ENCODE results near the gene DOCK3. TPM values are rescaled to one million over a fixed set of nuclear protein-coding genes. Genes with fewer than 3 reads are reported as not detected.

The DOCK3 gene
- total and polyA plus RNA-seq, 2 of the 4 experiments (the other 2 are of a cell fraction), result under 0.01 to 0.12 TPM

DNA sequence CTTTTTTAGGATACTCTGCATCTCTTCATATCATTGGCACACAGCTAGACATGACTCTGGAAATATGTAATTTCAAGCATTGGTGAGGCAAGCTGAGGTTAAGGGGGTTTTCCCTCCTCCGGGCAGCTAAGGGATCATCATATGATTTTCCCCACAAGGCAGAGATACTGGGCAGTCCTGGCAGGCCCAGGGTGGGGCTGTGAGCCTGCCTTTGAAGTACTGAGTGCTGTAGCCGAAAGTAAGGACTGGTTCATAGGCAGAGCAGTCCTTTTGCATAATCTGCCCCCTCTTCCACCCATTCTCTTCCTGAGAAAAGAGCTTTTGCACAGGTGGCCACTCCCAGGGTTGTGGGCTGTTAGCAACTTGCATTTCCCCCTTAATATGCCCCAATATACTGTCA is 541.6 kb downstream of the DOCK3 start:
- DNase-seq, result no peak
- Histone ChIP-seq H4K5ac (ENCODE audit: low read depth, low read length) (no peak overlapping the region), H3K79me1 (ENCODE audit: low read depth in 1 of 2, low read length in 2 of 2) (no peaks in the 10 kb centered on the region), H3K56ac (ENCODE audit: extremely low read depth, insufficient read depth, low read length) (no peak overlapping the region), H2AK9ac (replicated peaks; ENCODE audit: low read depth, low read length, poor library complexity) (no peak overlapping the region), H3K18ac (ENCODE audit: low read depth, low read length) (no peak overlapping the region), H3K4me1 (ENCODE audit: control insufficient read depth, insufficient read depth, low read length) (no peaks in the 10 kb centered on the region), H3K9ac (ENCODE audit: low read depth, low read length) (no peak overlapping the region), H3K23ac (ENCODE audit: low read depth, low read length) (no peak overlapping the region), H2BK120ac (ENCODE audit: low read depth, low read length) (no peak overlapping the region), H3K9me3 (ENCODE audit: control insufficient read depth, insufficient read depth, low read length) (no peaks in the 10 kb centered on the region), H2BK20ac (ENCODE audit: low read depth, low read length) (no peak overlapping the region), H3K4ac (ENCODE audit: low read depth, low read length) (no peak overlapping the region), H4K8ac (ENCODE audit: low read depth in 2 of 2, low read length in 2 of 2) (no peak overlapping the region), H3K4me2 (ENCODE audit: low read depth, low read length) (no peak overlapping the region), H3K27ac (ENCODE audit: insufficient read depth, low read length) (no peak overlapping the region), H2BK5ac (ENCODE audit: low read depth, low read length, poor library complexity, severe bottlenecking) (no peak overlapping the region), H3K14ac (replicated peaks; ENCODE audit: low read depth, low read length) (no peak overlapping the region), H2AFZ (replicated peaks; ENCODE audit: low read length, poor library complexity) (no peak overlapping the region), H4K91ac (ENCODE audit: insufficient read depth, low read depth, low read length) (no peak overlapping the region), H2AK5ac (ENCODE audit: low read depth, low read length) (no peak overlapping the region), H2BK15ac (ENCODE audit: low read depth, low read length) (no peak overlapping the region), H3K4me3 (ENCODE audit: insufficient read depth, low read depth, low read length) (no peak overlapping the region), H4K20me1 (ENCODE audit: insufficient read depth, low read length) (no peaks in the 10 kb centered on the region), H3K36me3 (ENCODE audit: control insufficient read depth, insufficient read depth, low read length) (no peaks in the 10 kb centered on the region), H3K27me3 (ENCODE audit: control insufficient read depth, insufficient read depth, low read length) (no peaks in the 10 kb centered on the region), H3K9me1 (ENCODE audit: insufficient read depth, low read length) (no peaks in the 10 kb centered on the region)
- TF ChIP-seq SMC3 (IDR thresholded peaks at IDR 0.05; ENCODE audit: low read depth, low read length) (no peak), CHD1 (IDR thresholded peaks at IDR 0.05; ENCODE audit: low read depth, low read length) (no peak), RFX5 (IDR thresholded peaks at IDR 0.05; ENCODE audit: low read depth, low read length) (no peak), FOS (IDR thresholded peaks at IDR 0.05; ENCODE audit: low read depth, low read length) (no peak), RAD21 (IDR thresholded peaks at IDR 0.05; ENCODE audit: low read length) (no peak), BHLHE40 (IDR thresholded peaks at IDR 0.05; ENCODE audit: low read depth, low read length) (no peak), RCOR1 (IDR thresholded peaks at IDR 0.05; ENCODE audit: insufficient replicate concordance, low read length) (no peak), POLR2A (IDR thresholded peaks at IDR 0.05; ENCODE audit: low read depth, low read length) (no peak), NFE2L2 (IDR thresholded peaks at IDR 0.05; ENCODE audit: low read depth, low read length) (no peak), CEBPB (IDR thresholded peaks at IDR 0.05; ENCODE audit: low read depth, low read length) (no peak), MAFK (IDR thresholded peaks at IDR 0.05; ENCODE audit: low read depth, low read length) (no peak), MAZ (IDR thresholded peaks at IDR 0.05; ENCODE audit: borderline replicate concordance, low read depth, low read length) (no peak), MXI1 (IDR thresholded peaks at IDR 0.05; ENCODE audit: borderline replicate concordance, low read depth, low read length) (no peak)
- TF ChIP-seq, protein P1, sequence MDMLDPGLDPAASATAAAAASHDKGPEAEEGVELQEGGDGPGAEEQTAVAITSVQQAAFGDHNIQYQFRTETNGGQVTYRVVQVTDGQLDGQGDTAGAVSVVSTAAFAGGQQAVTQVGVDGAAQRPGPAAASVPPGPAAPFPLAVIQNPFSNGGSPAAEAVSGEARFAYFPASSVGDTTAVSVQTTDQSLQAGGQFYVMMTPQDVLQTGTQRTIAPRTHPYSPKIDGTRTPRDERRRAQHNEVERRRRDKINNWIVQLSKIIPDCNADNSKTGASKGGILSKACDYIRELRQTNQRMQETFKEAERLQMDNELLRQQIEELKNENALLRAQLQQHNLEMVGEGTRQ (IDR thresholded peaks at IDR 0.05; ENCODE audit: low read depth, low read length), result no peak
- TF ChIP-seq, protein P2, sequence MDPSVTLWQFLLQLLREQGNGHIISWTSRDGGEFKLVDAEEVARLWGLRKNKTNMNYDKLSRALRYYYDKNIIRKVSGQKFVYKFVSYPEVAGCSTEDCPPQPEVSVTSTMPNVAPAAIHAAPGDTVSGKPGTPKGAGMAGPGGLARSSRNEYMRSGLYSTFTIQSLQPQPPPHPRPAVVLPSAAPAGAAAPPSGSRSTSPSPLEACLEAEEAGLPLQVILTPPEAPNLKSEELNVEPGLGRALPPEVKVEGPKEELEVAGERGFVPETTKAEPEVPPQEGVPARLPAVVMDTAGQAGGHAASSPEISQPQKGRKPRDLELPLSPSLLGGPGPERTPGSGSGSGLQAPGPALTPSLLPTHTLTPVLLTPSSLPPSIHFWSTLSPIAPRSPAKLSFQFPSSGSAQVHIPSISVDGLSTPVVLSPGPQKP (IDR thresholded peaks at IDR 0.05; ENCODE audit: borderline replicate concordance, low read depth, low read length), result no peak
- TF ChIP-seq, protein P3, sequence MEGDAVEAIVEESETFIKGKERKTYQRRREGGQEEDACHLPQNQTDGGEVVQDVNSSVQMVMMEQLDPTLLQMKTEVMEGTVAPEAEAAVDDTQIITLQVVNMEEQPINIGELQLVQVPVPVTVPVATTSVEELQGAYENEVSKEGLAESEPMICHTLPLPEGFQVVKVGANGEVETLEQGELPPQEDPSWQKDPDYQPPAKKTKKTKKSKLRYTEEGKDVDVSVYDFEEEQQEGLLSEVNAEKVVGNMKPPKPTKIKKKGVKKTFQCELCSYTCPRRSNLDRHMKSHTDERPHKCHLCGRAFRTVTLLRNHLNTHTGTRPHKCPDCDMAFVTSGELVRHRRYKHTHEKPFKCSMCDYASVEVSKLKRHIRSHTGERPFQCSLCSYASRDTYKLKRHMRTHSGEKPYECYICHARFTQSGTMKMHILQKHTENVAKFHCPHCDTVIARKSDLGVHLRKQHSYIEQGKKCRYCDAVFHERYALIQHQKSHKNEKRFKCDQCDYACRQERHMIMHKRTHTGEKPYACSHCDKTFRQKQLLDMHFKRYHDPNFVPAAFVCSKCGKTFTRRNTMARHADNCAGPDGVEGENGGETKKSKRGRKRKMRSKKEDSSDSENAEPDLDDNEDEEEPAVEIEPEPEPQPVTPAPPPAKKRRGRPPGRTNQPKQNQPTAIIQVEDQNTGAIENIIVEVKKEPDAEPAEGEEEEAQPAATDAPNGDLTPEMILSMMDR (conservative IDR thresholded peaks at IDR 0.05; ENCODE audit: low read depth, low read length), result no peak
- no peak for ATAC-seq (ENCODE audit: low read depth)
- no CpG with 5 or more reads among the region's 2 CpGs for WGBS, 2 experiments (ENCODE audit: extremely low coverage in 2 of 2, insufficient read length in 1 of 2)
- no TSS peak for BruUV-seq (replicated peaks)
- CTCF ChIA-PET, result no interaction called here
- intact Hi-C loops (cut with micrococcal nuclease), result no loop called here
- dilution Hi-C loops (cut with HindIII; ENCODE audit: low sequenced_read_pairs, unreplicated experiment), result no loop called here
- POLR2A ChIA-PET (ENCODE audit: unreplicated experiment), result interaction anchor here (0.6 kb wide), 1 partner anchor 10 kb away, joined by 3 read pairs; no protein-coding TSS in a partner anchor
- in situ Hi-C loops (cut with MboI; ENCODE audit: low sequenced_read_pairs), result no loop called here

All from IMR-90 (cell line).